Stimulated activated CD4-positive, alpha-beta T cell treated with anti-CD3 and anti-CD28 coated beads, Interleukin-1b, Interleukin-23, amount 100 ng/mL, for 1 hour (primary cell): Measurements from ENCODE around the gene PRXL2B.
"Not testable (repeated sequence)": the region's sequence is repeated elsewhere in the genome, so short reads cannot be mapped to it uniquely, and the experiment has no call there.

ENCODE experiments used
- DNase-seq, 2 donors: peaks; one replicate each; pipeline ENCODE4 v3.0.0-alpha.2; 2020; ENCODE audit warnings: low read depth in 2 of 2

The PRXL2B gene

DNA sequence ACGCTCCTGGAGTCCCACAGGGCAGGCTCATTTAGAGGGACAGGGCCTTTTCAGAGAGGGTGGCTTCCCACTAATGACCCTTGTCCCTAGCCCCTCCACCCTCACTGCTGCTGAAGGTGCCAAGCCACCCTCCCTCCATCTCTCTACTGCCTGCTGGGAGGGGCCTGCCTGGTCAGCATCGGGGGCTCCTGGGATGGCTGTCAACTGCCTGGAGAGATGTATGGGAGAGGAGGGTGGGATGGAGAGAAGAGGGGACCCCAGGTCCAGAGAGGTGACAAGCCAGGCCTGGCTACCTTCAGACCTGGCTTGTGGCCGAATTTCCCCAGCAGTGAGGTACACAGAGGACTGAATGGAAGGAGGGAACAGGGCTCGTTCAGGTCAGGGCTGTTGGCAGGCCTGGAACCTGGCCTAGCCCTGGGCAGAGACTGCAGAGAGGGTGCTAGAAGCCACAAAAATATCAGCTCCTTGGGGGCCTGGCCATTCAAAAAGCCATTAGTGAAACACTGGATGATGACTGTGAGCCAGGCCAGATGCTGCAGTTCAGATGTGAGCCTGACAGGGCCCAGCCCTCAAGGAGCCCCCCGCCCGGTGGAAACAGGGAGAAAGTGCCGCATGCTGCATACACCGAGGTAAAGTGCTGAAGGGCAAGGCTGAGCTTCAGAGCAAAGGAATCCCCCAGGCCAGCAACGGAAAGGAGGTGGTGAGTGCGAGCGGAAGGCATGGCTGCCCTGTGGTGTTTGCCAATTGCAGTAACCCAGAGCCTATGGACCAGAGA lies 26.2 kb downstream of the PRXL2B start:
- no peak for DNase-seq

DNA sequence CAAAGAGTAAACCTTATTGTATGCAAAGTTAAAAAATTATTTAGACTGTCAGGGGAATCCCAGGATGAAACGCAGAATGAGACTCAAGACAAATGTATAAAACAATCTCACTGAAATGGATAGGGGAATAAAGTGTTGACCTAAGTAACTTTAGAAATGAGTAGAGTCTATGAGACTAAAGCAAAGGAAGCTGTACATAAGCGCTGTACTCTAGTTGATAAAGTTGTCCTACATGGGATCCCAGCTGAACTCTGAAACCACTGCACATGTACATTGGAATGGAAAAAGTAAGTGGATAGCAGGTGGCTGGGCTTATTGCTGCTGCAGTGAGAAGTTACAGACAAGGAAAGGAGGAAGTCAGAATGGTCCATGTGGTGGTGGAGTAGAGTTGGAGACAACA lies 27.6 kb downstream of the PRXL2B start:
- no peak for DNase-seq

DNA sequence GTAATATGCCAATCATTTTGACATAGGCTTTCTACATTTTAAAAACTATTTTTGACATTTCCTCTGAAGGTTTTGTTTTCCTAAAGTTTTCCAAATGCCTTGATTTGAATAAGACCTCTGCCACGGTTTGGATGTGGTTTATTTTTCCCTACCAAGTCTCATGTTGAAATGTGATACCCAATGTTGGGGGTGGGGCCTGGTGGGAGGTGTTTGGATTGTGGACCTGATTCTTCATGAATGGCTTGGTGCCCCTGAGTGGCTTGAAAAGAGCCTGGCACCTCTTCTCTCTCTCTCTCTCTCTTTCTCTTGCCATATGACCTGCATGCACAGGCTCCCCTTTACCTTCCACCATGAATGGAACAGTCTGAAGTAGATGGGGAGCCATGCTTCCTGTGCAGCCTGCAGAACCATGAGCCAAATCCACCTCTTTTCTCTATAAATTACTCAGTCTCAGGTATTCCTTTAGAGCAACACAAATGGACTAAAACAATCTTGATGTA lies 31.4 kb downstream of the PRXL2B start:
- DNase-seq = no peak

GRCh38 chr1:2623571-2624337 lies 37.2 kb downstream of the PRXL2B start:
- no peak for DNase-seq

DNA sequence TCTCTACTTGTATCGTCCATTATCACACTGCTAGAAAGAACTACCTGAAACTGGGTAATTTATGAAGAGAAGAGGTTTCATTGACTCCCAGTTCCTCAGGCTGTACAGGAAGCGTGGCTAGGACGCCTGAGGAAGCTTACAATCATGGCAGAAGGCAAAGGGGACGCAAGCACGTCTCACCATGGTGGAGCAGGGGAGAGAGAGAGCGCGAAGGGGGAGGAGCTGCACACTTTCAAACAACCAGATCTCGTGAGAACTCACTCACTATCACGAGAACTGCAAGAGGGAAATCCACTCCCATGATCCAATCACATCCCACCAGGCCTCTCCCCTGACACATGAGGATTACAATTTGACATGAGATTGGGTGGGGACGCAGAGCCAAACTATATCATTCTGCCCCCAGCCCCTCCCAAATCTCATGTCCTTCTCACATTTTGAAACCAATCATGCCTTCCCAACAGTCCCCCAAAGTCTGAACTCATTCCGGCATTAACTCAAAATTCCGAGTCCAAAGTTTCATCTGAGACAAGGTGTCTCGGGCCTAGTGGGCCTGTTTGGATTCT lies 38.2 kb downstream of the PRXL2B start:
- no peak for DNase-seq

- DNase-seq = no peak
Measured at GRCh38 chr1:2625311-2625710, 38.7 kb downstream of the PRXL2B start.

DNA sequence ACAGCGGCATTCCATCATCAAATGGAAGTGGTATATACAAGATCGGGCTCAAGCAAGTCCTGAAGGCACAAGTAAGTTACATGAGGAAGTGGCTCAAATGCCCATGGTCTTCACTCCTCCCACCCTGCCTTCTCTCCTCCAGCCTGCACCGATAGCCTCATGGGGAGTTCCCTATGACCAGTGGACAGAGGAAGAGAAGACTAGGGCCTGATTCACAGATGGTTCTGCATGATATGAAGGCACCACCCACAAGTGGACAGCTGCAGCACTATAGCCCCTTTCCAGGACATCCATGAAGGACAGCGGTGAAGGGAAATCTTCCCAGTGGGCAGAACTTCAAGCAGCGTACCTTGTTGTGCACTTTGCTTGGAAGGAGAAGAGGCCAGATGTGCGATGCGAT lies 39.2 kb downstream of the PRXL2B start:
- not testable (repeated sequence) for DNase-seq

DNA sequence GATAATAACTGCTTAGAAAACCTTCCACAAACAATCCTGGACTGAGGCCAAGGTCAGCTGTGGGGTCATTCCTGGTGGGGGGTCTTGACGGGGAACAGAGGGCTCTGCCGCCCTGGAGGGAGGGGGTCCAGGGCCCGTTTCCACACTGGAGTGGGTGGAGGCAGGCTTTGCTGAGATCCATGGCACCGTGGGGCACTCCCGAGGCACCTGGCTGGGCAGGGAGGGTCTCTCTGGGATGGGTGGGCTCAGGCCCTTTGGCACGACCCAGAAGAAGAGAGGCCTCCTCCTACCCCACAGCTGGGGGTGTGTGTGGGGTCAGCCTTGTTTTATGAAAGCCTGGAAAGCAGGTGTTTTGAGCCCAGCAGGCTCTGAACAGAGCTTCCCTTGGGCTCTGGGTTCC lies 41.2 kb downstream of the PRXL2B start:
- no peak for DNase-seq

DNA sequence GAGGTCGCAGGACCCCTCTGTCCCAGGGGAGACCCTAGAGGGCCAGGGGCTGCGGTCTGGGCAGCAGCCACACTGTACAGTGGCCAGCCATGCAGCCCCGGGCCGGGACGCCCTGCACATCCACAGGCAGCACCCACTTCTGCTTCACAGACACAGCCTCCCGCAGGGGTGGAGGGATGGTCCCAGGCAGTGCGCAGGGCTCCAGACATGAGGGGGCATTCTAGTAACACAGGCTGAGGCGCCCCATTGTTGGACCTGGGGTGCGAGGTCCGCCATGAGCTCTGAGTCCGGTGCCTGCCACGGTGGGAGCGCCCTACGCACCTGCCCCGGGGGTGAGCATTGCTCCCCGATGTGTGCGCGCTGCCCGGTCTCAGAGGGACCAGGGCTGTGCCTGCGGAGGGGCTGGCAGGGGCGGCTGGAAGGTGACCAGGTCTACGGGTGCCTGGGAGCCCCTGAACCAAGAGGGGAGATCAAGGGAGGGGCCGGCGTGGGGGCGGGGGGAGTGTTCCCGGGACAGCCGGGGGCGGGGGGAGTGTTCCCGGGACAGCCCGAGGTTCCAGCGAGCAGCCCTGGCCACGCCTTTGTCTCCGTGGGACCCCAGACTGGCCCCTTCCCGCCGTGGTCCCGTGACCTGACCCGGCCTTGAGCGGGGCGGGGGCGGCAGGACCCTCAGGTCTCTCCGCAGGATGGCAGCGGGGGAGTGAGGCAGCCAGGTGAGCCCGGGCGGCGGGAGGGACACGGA lies 41.8 kb downstream of the PRXL2B start:
- no peak for DNase-seq

DNA sequence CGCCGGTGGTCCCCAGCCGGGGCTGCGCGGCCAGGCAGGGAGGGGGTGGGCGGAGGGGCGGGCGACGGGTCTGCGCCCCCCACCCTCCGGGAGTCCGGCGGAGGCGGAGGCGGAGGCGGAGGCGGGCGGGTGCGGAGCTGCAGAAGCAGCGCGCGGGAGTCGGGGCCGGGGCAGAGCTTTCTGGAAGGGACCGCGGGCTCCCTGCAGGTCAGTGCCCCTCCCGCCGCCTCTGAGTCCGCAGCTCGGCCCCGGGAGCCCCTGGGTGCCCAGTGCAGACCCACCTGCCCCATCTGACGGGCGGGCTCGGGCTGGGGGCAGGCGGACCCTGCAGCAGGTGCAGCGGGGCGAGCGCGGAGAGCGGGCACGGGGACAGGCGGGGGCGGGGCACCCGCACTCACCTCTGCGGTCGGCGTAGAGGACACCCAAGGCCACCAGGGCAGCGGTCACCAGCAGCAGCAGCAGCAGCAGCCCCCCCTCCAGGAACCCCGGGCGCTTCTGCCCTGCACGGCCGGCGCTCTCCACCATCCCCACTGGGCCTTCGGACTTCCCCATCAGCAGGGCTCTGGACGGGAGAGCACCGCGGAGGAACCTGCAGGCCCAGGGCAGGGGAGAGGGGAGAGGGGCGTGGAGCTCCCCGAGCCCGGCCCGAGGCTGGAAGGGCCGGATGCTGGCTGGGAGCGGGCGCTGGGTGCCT lies 42.5 kb downstream of the PRXL2B start:
- DNase-seq = no peak

DNA sequence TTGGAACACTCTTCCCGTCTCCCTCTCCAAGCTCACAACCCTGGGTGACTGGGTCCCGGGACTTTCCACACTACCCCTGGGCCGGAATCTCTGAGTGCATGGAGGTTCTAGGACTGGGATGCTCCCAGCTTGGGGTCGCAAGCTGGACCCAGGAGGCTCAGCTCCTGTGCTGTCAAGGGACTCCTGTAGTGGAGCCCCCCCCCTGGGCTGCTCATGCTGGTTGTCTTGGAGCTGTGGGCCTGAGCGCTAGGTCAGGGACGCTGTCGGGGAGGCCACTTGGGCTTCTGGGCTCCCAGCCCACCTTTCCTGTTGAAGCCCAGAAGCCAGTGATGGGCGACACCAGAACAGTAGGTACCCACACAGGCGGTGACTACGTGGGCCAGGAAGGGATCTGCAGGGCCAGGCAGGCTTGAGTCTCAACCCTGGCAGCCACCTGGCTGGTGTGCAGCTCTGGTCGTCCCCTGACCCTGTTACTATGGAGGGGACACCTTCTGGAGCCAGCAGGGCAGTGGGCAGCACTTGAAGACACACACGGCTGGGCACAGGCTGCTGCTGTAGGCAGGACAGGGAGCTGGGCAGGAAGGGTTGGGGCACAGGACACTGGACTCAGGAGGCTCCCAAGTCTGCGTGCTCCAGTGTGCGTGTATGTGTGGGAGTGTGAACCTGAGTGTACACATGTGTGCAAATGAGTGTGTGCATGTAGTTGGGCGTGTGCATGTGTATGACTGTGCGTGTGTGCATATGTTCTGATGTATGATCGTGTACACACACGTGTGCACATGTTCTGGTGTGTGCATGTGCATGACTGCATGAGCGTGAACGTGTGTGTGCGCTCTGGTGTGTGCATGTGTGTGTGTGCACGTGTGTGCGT lies 43.3 kb downstream of the PRXL2B start:
- DNase-seq = no peak

DNA sequence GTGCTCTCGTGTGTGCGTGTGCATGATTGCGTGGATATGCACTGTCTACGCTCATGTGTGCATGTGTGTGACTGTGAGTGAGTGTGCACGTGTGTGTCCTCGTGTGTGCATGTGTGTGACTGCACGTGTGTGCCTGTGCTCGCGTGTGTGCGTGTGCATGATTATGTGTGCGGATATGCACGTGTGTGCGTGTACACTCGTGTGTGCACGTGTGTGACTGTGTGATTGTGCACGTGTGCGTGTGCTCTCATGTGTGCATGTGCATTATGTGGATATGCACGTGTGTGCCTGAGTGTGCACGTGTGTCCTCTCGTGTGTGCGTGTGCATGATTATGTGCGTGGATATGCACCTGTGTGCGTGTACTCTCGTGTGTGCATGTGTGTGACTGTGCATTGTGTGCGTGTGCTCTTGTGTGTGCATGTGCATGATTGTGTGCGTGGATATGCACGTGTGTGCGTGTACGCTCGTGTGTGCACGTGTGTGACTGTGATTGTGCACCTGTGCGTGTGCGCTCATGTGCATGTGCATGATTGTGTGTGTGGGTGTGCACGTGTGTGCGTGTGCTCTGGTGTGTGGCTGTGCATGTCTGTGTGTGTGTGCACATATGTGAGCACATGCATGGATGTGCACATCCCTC lies 44.0 kb downstream of the PRXL2B start:
- DNase-seq = no peak

- DNase-seq = no peak
Measured at GRCh38 chr1:2631136-2632050, 44.8 kb downstream of the PRXL2B start.

GRCh38 chr1:2632051-2632430 lies 45.5 kb downstream of the PRXL2B start:
- no peak for DNase-seq

GRCh38 chr1:2632561-2633361 lies 46.2 kb downstream of the PRXL2B start, which contains the start of gene MMEL1:
MMEL1 (minus strand) TSS chr1:2633016; CDS start chr1:2629484, 3,532 bp downstream.
- no peak for DNase-seq

DNA sequence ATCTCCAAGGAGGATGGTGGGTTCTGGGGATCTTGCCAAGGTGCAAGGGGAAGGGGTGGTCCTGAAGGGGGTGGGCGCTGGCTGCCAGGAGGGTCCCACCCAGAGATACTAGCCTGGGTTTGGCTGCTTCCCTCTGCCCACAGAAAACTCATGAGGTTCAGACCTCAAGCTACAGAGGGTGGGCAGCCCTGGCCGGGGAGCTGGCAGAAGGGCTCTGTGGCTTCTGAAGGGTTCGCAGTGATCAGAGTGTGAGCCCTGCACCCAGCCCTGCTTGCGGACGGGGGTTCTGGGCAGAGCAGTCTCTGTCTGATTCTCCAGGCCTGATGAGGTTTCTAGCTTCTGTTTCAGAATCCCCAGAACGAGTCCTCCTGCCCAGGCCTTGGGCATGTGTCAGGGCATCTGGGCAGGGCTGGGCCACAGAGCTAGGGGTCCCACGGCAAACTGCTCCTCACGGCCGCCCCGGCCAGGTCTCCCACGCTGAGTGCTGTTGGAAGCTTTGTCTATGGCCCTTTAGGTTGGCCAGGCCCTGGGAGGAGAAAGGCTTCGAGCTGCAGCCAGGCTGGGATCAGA lies 46.9 kb downstream of the PRXL2B start:
- DNase-seq = no peak

- no peak for DNase-seq
Measured at GRCh38 chr1:2633936-2634491, 47.4 kb downstream of the PRXL2B start.
